Ramos (cell line): ENCODE results near the gene CBX8.
"Not testable (repeated sequence)": the region's sequence is repeated elsewhere in the genome, so short reads cannot be mapped to it uniquely, and the experiment has no call there.

Experiments
- in situ Hi-C: fragments of 300-500 bp; cut with MboI; formaldehyde crosslinking; loops from one replicate; pipeline ENCODE4 v1.14.3; 2022; ENCODE audit warnings: low sequenced_read_pairs; ENCODE audit not compliant: unreplicated experiment

Gene CBX8

DNA sequence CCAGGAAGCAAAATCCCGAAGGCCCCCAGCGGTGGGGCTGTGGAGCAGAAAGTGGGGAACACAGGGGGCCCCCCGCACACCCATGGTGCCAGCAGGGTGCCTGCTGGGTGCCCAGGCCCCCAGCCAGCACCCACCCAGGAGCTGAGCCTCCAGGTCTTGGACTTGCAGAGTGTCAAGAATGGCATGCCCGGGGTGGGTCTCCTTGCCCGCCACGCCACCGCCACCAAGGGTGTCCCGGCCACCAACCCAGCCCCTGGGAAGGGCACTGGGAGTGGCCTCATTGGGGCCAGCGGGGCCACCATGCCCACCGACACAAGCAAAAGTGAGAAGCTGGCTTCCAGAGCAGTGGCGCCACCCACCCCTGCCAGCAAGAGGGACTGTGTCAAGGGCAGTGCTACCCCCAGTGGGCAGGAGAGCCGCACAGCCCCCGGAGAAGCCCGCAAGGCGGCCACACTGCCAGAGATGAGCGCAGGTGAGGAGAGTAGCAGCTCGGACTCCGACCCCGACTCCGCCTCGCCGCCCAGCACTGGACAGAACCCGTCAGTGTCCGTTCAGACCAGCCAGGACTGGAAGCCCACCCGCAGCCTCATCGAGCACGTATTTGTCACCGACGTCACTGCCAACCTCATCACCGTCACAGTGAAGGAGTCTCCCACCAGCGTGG lies 12.4 kb downstream of the CBX8 start:
- in situ Hi-C loops = loop anchor here (5.0 kb wide), 1 partner anchor 183 kb away; no protein-coding TSS in a partner anchor

DNA sequence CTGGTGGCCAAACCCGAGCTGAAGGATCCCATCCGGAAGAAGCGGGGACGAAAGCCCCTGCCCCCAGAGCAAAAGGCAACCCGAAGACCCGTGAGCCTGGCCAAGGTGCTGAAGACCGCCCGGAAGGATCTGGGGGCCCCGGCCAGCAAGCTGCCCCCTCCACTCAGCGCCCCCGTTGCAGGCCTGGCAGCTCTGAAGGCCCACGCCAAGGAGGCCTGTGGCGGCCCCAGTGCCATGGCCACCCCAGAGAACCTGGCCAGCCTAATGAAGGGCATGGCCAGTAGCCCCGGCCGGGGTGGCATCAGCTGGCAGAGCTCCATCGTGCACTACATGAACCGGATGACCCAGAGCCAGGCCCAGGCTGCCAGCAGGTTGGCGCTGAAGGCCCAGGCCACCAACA lies 13.0 kb downstream of the CBX8 start:
- in situ Hi-C loops = no loop called here

- in situ Hi-C loops = no loop called here
Measured at GRCh38 chr17:79781736-79782575, 14.9 kb downstream of the CBX8 start.

- in situ Hi-C loops = no loop called here
Measured at GRCh38 chr17:79781012-79781650, 15.7 kb downstream of the CBX8 start.

DNA sequence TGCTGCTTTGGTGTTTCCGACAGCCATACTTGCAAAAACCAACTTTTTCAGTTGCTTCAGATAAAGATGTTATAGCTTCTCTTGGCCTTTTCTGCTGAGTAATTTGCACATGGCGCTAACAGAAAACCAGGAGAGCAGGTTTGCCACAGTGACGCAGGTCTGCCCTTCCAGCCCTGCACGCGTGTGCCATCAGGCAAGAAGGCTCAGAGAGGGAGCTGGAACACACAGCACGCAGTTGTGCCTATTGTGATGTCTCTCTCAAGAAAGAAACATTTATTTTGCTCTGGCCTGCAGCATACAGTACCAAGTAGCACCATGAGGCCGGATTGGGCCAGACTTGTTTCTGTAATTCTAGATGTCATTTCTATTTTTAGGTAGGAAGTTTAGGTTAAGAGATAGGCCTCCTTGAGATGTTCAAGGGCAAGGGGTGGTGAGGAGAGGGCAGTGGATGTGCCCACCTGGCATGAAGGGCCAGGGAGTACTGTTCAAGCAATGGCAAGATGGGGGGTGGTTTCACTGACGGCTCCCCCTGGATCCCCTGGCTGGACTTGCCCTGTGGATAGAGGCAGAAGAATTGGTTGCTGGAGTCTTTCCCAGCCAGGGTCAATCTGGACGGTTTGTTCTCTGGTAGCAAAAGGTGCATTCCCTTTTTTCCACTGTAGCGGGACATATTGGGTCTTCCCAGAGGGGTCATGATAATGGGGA lies 17.1 kb downstream of the CBX8 start:
- in situ Hi-C loops = no loop called here

GRCh38 chr17:79779084-79779529 lies 17.8 kb downstream of the CBX8 start:
- in situ Hi-C loops = no loop called here

DNA sequence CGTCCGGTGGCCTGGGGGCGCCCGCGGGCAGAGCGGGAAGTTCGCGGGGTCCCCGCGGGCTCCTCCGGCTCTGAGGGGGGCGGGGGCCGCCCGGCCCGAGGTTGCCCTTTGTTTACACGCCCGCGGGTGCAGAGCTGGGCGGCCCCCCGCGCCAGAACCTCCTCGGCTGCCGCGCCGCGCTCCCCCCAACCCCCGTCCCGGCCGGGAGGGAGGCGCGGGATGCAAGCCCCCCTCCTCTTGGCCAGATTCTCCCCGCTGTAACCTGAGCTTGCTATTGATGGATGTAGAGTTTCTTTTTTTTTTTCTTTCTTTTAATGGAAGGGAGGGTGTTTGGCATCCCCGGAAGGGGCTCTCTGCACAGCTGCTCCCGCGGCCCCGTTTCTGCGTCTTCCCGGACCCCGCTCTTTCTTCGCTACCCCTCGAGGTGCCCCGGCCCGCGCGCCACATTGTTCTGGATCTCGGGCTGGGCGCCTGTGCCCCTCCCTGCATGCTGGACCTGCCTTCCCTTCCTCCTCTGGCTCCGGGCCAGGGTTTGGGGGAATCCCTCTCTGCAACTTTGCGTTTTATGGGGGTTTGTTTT lies 18.3 kb downstream of the CBX8 start:
- in situ Hi-C loops = no loop called here

DNA sequence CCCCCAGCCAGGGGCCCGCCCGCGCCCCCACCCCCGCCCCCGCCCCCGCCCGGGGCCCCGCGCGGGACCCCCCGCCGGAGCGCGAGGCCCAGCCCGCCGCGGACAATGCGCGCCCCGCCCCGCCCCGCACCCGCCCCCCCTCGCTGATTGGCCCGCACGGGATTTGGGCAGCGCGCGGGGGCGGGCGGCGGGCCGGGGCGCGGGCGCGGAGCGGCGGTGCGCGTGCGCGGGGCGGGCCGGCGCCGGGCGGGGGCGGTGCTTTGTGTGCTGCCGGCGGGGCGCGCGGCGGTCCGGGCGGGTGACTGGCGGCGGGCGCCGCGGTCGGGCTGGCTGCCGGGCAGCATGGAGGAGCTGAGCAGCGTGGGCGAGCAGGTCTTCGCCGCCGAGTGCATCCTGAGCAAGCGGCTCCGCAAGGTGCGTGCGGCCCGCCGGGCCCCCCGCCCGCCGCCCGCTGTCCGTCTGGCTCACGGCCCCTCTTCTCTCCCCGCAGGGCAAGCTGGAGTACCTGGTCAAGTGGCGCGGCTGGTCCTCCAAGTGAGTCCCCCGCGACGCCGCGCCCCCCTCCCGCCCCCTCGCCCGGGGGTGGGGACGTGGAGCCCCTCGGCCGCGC lies 18.9 kb downstream of the CBX8 start, which contains the start of gene CBX2:
TSS of gene CBX2 (plus strand) at position 255 of the 610 bp plus-strand sequence. CDS start at position 343, 88 bp downstream.
- in situ Hi-C loops = no loop called here

DNA sequence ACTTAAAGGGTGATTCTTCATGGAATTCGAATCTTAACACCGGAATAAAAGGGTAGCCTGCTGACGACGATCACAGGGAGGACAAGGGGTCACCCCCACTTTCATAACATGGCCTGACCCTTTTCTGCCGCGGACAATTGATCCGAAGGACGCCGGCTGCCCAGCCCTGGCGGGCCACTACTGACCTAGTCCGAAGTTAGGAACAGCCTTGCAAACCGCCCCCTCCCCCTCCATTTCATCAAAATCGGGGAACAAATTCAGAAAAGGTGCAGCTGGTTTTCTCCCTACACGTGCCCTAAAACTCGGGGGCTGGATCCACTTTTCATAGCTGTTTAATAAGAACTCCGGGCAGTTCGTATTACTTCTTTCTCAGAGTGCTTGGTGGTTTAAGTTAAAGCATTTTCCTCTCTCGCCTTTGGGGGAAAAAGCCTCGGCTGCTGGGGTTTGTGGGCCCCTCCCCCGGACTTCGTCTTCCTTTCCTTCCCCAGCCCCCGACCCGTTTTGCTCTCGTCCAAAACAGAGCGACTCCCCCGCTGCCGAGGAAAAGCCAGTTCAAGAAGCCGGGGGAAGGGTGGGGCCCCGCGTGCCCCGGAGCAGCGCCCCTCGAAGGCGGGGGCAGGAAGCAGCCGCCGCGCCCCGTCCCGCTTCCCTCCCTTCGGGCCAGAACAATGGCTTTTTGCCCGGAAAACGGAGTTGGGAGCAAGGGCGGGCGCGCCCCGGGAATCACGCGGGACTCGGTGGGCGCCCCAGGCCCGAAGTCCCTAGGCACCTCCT lies 19.6 kb downstream of the CBX8 start:
- in situ Hi-C loops = no loop called here

- in situ Hi-C loops = no loop called here
Measured at GRCh38 chr17:79776376-79777119, 20.3 kb downstream of the CBX8 start.

DNA sequence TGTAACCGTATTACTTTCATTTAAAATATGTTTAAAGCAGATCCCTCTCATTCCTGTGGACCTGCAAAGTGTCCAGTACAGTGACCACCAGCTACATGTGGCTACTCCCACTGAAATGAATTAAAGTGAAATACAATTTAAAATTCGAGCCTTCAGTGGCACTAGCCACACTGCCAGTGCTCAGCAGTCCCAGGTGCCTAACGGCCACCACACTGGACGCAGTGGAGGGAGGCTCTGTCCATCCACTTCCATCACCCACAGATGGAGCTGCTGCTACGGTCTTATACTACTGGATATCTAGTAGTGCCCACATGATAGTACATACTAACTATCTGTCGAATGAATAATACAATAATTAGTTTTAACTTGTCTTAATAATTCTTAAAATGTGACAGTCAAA lies 21.2 kb downstream of the CBX8 start:
- in situ Hi-C loops = no loop called here

GRCh38 chr17:79774561-79774975 lies 22.3 kb downstream of the CBX8 start:
- in situ Hi-C loops = no loop called here

GRCh38 chr17:79772726-79773125 lies 24.2 kb downstream of the CBX8 start:
- in situ Hi-C loops = not testable (repeated sequence)

DNA sequence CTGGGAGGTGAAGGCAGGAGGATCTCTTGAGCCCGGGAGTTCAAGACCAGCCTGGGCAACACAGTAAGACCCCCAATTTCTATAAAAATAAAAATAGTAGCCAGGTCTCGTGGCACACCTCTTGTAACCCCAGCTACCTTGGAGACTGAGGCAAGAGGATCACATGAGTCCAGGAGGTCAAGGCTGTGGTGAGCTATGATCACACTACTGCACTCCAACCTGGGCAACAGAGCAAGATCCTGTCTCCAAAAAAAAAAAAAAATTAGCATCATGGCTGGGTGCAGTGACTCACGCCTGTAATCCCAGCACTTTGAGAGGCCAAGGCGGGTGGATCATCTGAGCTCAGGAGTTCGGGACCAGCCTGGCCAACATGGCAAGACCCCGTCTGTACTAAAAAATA lies 25.6 kb downstream of the CBX8 start:
- in situ Hi-C loops = no loop called here

- in situ Hi-C loops = no loop called here
Measured at GRCh38 chr17:79769570-79770506, 27.0 kb downstream of the CBX8 start.

DNA sequence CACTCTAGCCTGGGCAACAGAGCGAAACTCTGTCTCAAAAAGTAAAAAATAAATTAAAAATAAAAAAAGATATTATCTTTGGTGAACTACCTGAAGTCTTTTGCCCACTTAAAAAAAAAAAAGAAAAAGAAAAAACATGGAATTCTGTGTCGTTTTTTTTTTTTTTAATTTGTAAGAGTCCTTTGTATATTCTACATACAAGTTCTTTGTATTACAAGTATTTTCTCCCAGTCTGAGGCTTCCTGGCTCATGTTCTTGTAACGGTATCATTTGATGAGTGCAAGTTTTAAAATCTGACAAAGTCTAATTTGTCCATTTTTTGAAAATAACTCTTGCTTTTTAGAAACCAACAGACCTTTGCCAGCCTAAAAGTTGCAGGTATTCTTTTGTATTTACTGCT lies 31.2 kb downstream of the CBX8 start:
- in situ Hi-C loops = no loop called here

- in situ Hi-C loops = no loop called here
Measured at GRCh38 chr17:79761894-79762589, 34.8 kb downstream of the CBX8 start.
